GM18861 (cell line): ENCODE results near the gene DENND2A.
"Not testable (repeated sequence)": the region's sequence is repeated elsewhere in the genome, so short reads cannot be mapped to it uniquely, and the experiment has no call there.

ENCODE experiments used
- ATAC-seq: cut with Tn5 transposase; IDR thresholded peaks from one replicate; pipeline ENCODE4 v1.9.1; 2021; ENCODE audit not compliant: unreplicated experiment

DENND2A gene

GRCh38 chr7:140650367-140650766 is 9.8 kb upstream of the DENND2A start:
- no peak for ATAC-seq

- no peak for ATAC-seq
These were observed 9.1 kb upstream of the DENND2A start for GRCh38 chr7:140649556-140650205.

- peak; percentile 88 for ATAC-seq
These were observed 6.5 kb upstream of the DENND2A start for GRCh38 chr7:140646931-140647647.

GRCh38 chr7:140645166-140645900 is 4.7 kb upstream of the DENND2A start:
- ATAC-seq: no peak

GRCh38 chr7:140644761-140645160 is 4.1 kb upstream of the DENND2A start:
- not testable (repeated sequence) for ATAC-seq

GRCh38 chr7:140643416-140643815 is 2.8 kb upstream of the DENND2A start:
- no peak for ATAC-seq

- ATAC-seq: no peak
These were observed 1.0 kb upstream of the DENND2A start for GRCh38 chr7:140641524-140642195.

GRCh38 chr7:140640060-140640637 is 464 bp downstream of the DENND2A start:
- no peak for ATAC-seq

GRCh38 chr7:140639366-140640053 is 1.1 kb downstream of the DENND2A start:
- ATAC-seq: no peak

GRCh38 chr7:140638173-140638791 is 2.3 kb downstream of the DENND2A start:
- ATAC-seq: no peak

GRCh38 chr7:140637400-140637799 is 3.2 kb downstream of the DENND2A start:
- ATAC-seq: no peak

- no peak for ATAC-seq
These were observed 4.8 kb downstream of the DENND2A start for GRCh38 chr7:140635816-140636215.

GRCh38 chr7:140635345-140635744 is 5.3 kb downstream of the DENND2A start:
- no peak for ATAC-seq

- ATAC-seq: no peak
These were observed 9.0 kb downstream of the DENND2A start for GRCh38 chr7:140631602-140632001.

GRCh38 chr7:140631021-140631420 is 9.6 kb downstream of the DENND2A start:
- no peak for ATAC-seq

- no peak for ATAC-seq
These were observed 14.4 kb downstream of the DENND2A start for GRCh38 chr7:140625908-140626868.

- ATAC-seq: not testable (repeated sequence)
These were observed 15.4 kb downstream of the DENND2A start for GRCh38 chr7:140625192-140625558.

- ATAC-seq: no peak
These were observed 16.0 kb downstream of the DENND2A start for GRCh38 chr7:140624392-140625191.
